ENCODE results near the gene POLR1B. TPM values are rescaled to one million over a fixed set of nuclear protein-coding genes. Genes with fewer than 3 reads are reported as not detected.
A peak's percentile ranks its signal among the peaks of the same experiment; 100 is the strongest.
"Not testable (repeated sequence)": the region's sequence is repeated elsewhere in the genome, so short reads cannot be mapped to it uniquely, and the experiment has no call there.

Gene POLR1B
- total RNA-seq, 1 donor from 2014 or later = 13.0 TPM

DNA sequence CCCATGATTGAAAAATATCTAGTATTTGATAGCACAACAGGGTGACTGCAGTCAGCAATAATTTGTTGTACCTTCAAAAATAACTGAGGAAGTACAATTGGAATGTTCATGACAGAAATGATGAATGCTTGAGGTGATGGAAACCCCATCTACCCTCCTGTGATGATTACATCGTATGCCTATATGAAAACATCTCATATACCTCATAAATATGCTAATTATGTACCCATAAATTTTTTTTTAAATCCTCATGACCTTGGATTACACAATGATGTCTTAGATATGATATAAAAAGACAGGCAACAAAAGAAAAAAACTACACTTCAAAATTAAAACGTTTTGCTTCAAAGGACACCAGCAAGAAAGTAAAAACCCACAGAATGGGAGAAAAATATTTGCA lies 1.4 kb upstream of the POLR1B start:
- DNase-seq (ENCODE audit: low spot score) = no peak

DNA sequence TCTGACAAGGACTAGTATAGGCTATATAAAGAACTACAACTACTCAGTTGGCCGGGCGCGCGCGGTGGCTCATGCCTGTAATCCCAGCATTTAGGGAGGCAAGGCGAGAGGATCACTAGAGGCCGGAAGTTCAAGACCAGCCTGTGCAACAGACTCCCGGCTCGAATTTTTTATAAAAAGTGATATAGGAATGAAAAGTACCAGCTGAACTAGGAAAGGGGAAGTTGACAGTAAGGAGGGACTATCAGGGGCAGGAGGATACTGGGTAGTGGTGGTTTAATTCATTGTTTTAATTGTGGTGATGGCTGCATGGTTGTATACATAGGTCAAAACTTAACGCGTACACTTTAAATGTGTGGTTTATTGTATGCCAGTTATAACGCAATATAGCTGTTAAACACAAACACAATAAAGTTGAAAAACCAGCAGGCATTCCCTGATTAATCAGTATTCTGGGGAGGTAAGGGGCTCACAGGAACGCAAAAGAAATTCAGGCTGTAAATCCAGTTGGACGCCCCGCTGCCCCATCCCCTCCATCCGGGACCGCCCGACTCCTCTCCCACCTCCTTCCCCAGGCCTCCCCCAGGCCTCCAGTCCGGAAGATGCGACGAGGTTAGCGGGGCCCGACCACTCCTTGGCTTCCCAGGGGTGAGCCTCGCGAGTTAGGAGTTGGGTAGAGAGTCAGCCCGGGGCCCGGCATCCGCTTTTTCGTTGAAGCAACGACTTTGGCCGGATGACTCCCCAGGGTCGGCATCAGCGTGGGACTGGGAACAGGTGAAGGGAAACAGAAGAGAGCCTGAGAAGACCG lies 746 bp upstream of the POLR1B start:
- peak; percentile 87 for DNase-seq (ENCODE audit: low spot score)

DNA sequence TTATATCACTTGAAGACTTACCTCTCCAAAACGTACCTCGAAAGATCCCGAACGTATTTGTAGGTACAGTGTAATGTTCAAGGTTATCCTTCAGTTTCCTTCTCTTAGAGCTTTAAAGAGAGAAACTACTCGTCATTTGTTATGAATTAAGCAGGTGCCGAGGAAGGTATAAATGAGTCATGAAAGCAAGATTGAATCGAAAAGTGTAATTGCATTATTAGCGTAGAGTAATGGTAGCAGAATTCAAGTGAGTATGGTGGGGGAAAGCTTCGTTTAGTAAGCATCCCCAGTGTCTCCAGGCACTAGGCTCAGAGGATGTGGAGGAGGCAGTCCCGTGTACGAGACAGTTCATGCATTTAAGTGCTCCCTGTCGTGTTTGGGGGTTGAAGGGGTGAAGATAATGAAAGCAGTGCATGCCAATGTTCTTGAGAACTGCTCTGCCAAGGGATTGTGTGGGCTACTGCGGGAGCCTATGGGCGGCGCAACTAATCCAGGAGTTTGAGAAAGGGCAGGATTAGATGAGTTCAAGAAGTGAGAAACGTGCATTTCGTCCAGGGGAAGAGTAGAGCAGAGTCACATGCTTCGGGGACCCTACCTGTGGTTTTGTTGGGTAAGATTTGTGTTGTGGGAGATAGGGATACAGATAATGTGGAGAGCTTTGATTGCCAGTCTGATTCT lies 858 bp downstream of the POLR1B start:
- DNase-seq (ENCODE audit: low spot score) = no peak

DNA sequence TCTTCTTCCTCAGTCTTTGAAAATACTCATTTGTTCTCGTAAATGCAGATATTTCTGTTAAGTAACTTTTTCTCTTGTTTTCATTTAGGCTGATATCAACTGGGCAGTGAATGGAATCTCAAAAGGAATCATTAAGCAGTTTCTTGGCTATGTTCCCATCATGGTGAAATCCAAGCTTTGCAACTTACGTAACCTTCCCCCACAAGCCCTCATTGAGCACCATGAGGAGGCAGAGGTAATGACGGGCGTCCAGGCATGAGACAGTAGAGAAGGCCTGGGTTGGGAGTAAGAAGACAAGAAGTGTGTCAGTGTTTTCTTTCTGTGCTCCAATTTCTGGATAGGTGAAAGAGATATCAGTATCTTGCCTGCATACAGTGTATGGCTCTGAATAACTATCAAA lies 5.1 kb downstream of the POLR1B start:
- DNase-seq (ENCODE audit: low spot score) = no peak

DNA sequence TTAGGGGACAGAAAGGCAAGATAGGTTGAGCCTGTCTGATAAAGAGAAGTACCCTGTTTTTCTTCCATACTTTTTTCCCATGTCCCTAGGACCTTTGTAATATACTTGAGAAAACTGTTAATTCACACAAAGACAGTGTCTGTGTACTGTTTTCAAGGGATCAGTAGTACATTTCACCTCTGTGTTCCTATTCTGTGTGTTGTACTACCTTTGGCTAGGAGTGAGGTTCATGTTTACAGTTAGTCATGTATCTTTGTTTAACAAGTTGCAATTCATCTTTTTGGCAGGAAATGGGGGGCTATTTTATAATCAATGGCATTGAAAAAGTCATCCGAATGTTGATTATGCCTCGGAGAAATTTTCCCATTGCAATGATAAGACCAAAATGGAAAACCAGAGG lies 6.7 kb downstream of the POLR1B start:
- no peak for DNase-seq (ENCODE audit: low spot score)

DNA sequence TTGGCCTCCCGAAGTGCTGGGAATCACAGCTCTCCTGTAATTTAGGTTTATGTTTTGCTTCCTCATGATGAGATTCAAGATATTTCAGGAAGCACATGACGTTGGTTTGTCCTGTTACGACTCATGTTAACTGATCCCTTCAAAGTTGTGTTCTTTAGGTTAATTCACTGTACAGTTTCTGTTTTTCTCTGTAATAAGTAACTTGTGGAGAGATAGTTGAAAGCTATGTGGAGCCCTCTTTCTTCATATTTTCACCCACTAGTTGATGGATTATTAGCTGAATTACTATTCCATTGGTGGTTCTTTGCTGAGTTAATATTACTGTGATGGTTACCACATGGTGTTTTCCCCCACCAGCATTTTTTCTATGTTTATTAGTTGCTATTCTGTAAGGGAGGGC lies 23.8 kb downstream of the POLR1B start:
- no peak for DNase-seq (ENCODE audit: low spot score)

DNA sequence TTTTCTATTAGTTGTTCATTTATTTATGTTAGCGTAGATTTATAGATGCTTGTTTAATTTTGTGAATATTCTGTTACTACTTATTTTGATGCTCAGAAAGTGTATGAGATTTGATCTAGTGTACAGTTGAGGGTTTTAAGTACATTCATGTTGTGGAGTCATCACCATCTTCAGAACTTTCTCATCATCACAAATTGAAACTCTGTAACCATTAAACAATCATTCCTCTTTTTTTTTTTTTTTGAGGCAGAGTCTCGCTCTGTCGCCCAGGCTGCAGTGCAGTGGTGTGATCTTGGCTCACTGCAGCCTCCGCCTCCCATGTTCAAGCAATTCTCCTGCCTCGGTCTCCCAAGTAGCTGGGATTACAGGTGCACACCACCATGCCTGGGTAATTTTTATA lies 24.2 kb downstream of the POLR1B start:
- not testable (repeated sequence) for DNase-seq (ENCODE audit: low spot score)

DNA sequence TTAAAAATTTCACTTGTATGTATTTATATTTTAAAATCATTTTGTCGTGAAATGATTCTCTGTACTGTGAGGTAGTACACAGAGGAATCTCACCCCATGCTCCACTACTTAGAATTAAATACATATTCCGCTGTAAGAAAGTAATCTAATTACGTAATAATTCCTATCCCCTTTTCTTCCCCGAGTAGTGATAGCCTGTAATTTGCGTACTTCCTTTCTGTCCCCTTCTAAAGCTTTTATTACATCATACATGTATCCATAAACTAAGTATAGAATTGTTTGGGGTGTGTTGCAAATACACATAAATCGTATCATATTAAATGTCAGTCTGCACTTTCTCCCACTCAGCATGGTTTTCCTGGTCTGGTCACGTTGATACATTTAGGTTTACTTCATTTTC lies 29.7 kb downstream of the POLR1B start:
- no peak for DNase-seq (ENCODE audit: low spot score)

DNA sequence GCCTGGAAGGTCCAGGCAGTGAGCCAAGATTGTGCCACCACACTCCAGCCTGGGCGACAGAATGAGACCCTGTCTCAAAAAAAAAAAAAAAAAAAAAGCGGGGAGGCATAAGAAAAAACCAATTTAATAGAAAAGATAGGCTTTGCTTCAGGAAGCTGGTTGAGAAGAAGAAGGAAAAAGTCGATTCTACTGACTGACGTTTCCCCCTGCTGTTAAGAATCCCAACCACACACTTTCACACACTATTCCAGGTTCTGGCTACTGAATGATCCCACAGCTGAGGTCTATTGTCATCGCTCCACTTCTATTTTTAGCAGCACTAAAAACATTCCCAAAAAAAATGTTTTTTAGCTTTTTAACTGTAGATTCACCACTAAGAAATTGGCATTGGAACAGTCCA lies 35.5 kb downstream of the POLR1B start:
- DNase-seq (ENCODE audit: low spot score) = no peak

DNA sequence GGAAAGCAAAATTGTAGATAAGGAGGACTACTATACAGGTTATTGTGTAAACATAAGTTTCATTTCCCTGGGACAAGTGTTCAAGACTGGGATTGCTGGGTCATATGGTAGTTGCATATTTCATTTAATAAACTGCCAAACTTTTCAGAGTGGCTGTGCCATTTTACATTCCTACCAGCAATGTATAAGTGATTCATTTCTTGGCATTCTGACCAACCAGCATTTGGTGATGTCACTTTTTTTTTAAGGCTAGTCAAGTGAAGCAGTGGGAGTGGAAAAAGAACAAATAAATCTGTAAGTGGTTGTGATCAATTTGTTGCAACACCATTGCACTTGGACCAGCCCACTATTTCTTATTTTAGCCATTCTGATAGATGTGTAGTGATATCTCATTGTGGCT lies 37.0 kb downstream of the POLR1B start:
- peak; percentile 51 for DNase-seq (ENCODE audit: low spot score)

DNA sequence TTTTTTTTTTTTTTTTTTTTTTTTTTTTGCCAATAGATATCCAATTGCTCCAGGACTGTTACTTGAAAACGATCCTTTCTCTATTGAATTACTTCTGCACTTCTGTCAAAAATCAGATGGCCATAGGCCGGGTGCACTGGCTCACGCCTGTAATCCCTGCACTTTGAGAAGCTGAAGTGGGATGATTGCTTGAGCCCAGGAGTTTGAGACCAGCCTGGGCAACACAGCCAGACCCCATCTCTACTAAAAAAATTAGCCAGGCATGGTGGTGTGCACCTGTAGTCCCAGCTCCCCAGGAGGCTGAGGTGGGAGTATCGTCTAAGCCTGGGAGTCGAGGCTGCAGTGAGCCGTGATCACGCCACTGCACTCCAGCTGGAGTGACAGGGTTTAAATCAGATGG lies 37.8 kb downstream of the POLR1B start:
- no peak for DNase-seq (ENCODE audit: low spot score)

DNA sequence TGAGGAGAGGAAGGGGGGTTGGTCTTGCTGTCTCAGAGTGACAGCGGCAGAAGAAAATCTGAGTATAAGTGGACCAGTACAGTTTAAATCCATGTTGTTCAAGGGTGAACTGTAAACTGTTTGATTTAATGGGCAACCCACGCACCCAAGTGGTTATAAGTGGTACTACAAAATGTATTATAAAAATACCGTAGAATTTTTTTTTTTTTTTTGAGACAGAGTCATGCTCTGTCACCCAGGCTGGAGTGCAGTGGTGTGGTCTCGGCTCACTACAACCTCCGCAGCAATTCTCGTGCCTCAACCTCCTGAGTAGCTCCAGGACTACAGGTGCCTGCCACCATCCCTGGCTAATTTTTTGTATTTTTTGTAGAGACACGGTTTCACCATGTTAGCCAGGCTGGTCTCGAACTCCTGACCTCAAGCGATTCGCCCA lies 40.1 kb downstream of the POLR1B start:
- DNase-seq (ENCODE audit: low spot score) = peak; percentile 71

DNA sequence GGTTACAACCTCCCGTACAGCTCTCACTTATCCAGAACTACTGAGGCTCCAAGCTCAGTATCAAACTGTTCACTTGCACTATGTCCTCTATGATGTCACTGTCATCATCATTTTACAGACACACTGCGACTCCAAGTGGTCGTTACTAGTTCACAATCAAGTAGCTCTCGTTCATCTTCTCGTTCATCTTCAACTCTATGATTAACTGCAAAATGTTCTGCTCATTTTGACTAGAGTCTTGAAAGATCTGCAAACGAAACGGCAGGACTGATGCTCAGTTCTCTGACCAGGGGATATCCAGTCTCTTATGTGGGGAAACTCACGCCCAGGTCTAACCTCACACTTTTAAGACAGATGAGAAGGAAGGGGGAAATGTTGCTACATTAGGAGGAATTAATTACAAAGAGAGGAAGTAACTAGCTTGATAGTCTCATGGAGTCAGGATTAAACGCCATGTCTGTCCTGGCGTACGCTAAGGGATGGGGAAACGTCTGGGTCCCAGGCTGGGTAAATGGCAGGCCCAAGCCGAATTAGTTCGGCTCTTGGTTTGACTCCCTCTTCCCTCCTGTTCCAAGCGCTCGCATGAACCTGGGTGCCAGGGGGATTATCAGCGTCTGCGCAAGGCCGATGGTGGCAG lies 41.4 kb downstream of the POLR1B start:
- DNase-seq (ENCODE audit: low spot score) = no peak

DNA sequence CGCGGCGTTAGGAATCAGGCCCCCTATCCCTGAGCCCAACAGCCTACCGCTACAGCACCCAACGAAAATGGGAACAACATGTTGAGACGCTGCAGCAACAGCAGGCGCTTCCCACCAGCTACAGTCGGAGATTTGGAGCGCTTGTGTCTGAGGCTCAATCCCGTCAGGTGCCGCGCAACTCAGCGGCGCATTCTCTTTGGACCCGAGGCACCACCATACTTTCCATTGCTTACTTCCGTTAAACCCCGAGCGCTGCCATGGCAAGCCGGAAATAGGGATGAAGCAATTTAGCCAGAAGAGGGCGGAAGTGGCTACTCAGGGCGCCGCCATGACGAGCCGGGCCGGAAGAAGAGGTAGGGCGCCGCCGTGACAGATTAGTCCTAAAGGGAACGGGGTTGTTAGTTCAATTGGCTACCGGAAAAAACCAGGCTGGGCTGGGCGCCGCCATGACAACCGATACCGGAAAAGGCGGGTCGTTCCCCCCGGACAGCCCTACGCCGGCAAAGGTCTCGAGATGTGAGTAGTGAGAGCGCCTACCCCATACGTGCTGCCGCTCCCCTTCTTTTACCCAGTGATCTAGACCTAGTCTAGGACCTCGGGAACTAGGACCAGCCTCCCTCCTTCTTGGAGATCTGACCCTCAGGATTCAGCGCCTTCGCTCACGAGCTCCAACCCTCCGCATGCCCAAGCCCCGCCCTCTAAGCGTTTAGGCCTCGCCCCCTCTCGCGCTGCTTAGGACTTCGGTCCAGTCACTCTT lies 42.0 kb downstream of the POLR1B start, which contains the start of gene CHCHD5:
Gene CHCHD5, plus strand, starts transcription at position 476 of the 757 bp plus-strand sequence. Its CDS starts 39 bp downstream, at position 515.
- peak; percentile 98 for DNase-seq (ENCODE audit: low spot score)

DNA sequence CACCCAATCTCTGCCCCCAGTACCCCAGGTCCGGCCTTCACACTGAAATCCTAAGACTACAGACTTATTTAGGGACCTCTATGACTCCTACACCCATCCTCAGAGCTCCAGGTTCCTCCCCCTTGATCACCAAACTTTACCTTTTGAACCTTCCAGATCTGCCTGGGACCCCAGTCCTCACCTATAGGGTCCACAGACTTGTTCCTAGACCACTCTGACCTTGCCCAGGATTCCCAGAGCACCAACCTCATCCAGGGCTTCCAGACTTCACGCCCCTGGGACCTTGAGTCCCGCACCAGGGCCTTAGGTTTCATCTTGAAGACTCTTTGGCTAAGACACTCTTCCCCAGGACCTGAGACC lies 42.6 kb downstream of the POLR1B start:
- no peak for DNase-seq (ENCODE audit: low spot score)

DNA sequence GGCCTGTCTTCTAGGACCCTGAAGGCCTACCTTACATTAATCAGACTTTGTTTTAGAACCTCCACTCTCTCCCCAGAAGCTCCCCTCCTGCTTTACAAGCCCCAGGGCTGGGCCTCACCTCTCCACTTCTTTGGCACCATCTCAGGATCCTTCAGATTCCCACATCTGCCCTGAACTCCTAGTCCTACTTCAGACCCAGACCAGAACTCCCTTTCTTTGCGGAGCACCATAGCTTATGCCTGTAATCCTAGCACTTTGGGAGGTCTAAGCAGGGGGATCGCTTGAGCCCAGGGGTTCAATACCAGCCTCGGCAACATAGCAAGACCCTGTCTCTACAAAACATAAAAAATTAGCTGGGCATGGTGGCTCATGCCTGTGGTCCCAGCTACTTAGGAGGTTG lies 43.1 kb downstream of the POLR1B start:
- DNase-seq (ENCODE audit: low spot score) = no peak

DNA sequence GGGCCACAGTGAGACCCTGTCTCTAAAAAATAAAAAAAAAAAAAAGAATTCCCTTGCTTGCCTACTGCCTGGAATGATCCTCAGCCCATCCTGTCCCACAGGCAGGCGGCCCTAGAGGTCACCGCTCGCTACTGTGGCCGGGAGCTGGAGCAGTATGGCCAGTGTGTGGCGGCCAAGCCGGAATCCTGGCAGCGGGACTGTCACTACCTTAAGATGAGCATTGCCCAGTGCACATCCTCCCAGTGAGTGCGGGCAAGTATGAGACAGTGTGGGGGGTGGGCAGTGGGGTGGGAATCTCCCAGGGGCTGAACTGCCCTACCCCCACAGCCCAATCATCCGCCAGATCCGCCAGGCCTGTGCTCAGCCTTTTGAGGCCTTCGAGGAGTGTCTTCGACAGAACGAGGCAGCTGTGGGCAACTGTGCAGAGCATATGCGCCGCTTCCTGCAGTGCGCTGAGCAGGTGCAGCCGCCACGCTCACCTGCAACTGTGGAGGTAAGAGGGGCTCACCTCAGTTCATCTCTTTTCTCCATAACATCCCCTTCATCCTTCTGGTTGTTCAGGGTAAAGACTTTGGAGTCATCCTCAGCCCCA lies 43.7 kb downstream of the POLR1B start:
- DNase-seq (ENCODE audit: low spot score) = no peak

DNA sequence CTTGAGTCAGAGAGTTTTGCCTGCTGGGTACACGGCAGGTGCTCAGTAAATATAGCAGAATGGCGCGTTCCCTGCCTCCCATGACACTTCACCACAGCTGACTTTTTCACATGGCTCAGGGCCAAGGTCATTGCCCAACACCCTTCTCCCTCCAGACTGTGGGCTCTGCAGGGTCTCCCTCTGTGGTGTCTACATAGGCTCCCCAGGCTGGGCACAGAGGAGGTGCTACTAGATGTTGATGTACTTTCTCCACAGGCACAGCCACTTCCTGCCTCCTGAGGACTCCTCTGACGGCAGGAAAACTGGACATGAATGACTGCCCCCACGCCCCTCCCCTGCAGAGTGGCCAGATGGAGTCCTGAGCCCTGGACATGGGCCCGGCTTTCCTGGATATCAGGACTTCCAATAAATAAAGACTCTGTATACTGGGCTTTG lies 46.4 kb downstream of the POLR1B start:
- no peak for DNase-seq (ENCODE audit: low spot score)

DNA sequence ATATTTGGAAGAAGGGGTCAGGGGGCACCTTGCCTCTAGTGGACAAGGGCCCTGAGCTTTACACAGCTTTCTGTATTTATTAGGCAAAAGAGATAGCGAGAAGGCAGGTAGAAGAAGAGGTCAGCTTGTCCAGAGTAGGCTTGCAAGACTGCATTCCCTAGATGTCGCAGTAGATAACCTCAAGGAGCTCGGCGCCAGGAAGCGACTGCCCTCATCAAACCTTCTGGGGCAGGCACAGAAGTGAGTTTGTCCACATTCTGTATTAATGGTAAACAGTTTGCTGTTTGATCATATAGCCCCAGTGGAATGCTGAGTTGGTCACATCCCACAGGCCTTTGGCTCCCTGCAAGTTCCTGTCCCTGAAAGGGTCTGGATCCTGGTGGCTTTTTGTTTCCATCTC lies 49.1 kb downstream of the POLR1B start:
- DNase-seq (ENCODE audit: low spot score) = no peak

DNA sequence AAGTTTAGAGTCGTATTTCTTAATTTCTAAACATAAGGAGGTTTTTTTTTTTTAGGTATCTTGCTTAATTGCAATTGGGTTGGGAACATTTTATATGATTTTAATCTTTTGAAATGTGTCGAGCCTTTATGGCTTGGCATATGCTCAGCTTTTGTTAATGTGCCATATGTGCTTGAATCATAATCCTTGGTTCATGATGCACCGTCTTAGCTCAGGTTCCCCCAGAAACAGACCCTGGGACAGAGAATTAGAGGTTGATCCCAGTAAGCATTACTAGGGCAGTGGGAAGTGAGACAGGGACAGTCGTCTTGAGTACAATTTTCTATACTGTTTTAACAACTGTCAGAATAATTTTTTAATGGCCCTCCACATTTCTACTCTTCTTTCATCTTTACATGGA lies 51.5 kb downstream of the POLR1B start:
- DNase-seq (ENCODE audit: low spot score) = no peak

DNA sequence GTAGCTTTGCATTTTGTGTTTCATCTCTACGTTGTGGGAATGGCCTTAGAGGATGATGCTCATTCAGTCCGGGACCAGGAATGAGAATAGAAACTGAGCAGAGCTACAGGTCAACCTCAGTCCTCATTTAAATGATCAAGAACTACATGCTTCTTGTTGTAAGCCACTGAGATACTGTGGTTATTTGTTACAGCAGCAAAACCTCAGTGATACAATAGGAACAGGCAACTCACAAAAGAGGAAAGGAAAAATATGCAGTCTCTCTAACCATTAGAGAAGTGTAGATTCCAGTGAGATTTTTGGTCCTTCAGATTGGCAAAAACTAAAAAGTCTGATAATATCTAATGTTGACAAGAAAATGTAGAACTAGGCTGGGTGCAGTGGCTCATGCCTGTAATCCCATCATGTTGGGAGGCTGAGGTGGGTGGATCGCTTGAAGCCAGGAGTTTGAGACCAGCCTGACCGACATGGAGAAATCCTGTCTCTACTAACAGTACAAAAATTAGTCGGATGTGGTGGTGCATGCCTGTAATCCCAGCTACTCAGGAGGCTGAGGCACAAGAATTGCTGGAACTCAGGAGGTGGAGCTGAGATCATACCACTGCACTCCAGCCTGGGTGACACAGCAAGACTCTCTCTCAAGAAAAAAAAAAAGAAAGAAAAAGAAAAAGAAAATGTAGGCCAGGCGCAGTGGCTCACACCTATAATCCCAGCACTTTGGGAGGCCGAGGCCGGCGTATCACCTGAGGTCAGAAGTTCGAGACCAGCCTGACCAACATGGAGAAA lies 55.5 kb downstream of the POLR1B start:
- no peak for DNase-seq (ENCODE audit: low spot score)

Measured in umbilical cord (tissue), 2 donors.